H1 (cell line): ENCODE data around the gene FBXO38.

ENCODE experiments used
- CTCF ChIP-seq, 3 experiments: IDR thresholded peaks; 1 replicate in 2 of 3; 2 replicates in 1 of 3; pipeline versions ENCODE4 v1.5.1 to v1.6.1; 2011; ENCODE audit warnings: low read length in 3 of 3, mild to moderate bottlenecking in 3 of 3, inconsistent platforms in 2 of 3, low read depth in 1 of 3, moderate library complexity in 1 of 3; ENCODE audit not compliant: insufficient read depth in 1 of 3; ENCODE audit errors: control extremely low read depth in 1 of 3
- POLR2AphosphoS5 ChIP-seq: IDR thresholded peaks from 2 replicates; pipeline ENCODE4 v1.6.1; 2011; ENCODE audit warnings: low read depth, low read length
- RAD21 ChIP-seq, 2 experiments: IDR thresholded peaks in 1 of 2; conservative IDR thresholded peaks in 1 of 2; 2 replicates each; pipeline ENCODE4 v1.6.1; 2011; ENCODE audit warnings: low read depth in 2 of 2, low read length in 2 of 2, improper control_type of control experiment in 1 of 2, inconsistent platforms in 1 of 2, mild to moderate bottlenecking in 1 of 2, moderate library complexity in 1 of 2
- SUZ12 ChIP-seq: fragments of 200-600 bp; sonication (generic); IDR thresholded peaks from 2 replicates; pipeline ENCODE4 v1.6.1; 2012; ENCODE audit warnings: mild to moderate bottlenecking, inconsistent platforms, low read length, moderate library complexity, mixed read lengths
- USF2 ChIP-seq: IDR thresholded peaks from 2 replicates; pipeline ENCODE4 v1.6.1; 2011; ENCODE audit warnings: low read length, improper control_type of control experiment

GRCh38 chr5:148433826-148434225, 50.1 kb downstream of the FBXO38 start:
- TF ChIP-seq CTCF (IDR thresholded peaks at IDR 0.05; ENCODE audit: control extremely low read depth in 1 of 3, insufficient read depth in 1 of 3, low read depth in 1 of 3, low read length in 3 of 3), result no peak
- TF ChIP-seq RAD21 (IDR thresholded peaks at IDR 0.05 in 1 of 2, conservative IDR thresholded peaks at IDR 0.05 in 1 of 2; ENCODE audit: low read depth in 2 of 2, low read length in 2 of 2), result no peak
- no peak for TF ChIP-seq SUZ12
- TF ChIP-seq POLR2AphosphoS5, result no peak
- no peak for TF ChIP-seq USF2
